Activated B cell treated with CpG ODN at 0.5 μM for 24 hours (primary cell): ENCODE data around the gene REEP6. TPM values are rescaled to one million over a fixed set of nuclear protein-coding genes. Genes with fewer than 3 reads are reported as not detected.
"Not testable (repeated sequence)": the region's sequence is repeated elsewhere in the genome, so short reads cannot be mapped to it uniquely, and the experiment has no call there.

Experiments
- ATAC-seq: fragments of 200-7000 bp; cut with Tn5 transposase; one replicate; pipeline ENCODE4 v1.10.0; 2021; ENCODE audit warnings: low read depth, mild to moderate bottlenecking, moderate library complexity
- CTCF ChIA-PET: fragments of 350-600 bp; sonication (Branson Sonifier 250); formaldehyde crosslinking; loops from one replicate; lab custom pipeline; 2021; ENCODE audit warnings: antibody characterized with exemption; lab: Charles Lee
- POLR2A ChIA-PET: fragments of 350-600 bp; sonication (Branson Sonifier 250); formaldehyde crosslinking; loops from one replicate; lab custom pipeline; 2021; ENCODE audit warnings: antibody characterized with exemption; lab: Charles Lee
- DNase-seq: peaks from one replicate; pipeline ENCODE4 v3.0.0; 2022
- H3K27ac Mint-ChIP-seq: one replicate; pipeline ENCODE4 v1.8.0; 2020; ENCODE audit warnings: mixed read lengths
- H3K27me3 Mint-ChIP-seq: one replicate; pipeline ENCODE4 v1.8.0; 2021; ENCODE audit warnings: mixed read lengths
- H3K36me3 Mint-ChIP-seq: one replicate; pipeline ENCODE4 v1.8.0; 2021; ENCODE audit warnings: low read depth, mixed read lengths
- H3K4me1 Mint-ChIP-seq: one replicate; pipeline ENCODE4 v1.8.0; 2021; ENCODE audit warnings: mixed read lengths
- H3K4me3 Mint-ChIP-seq: one replicate; pipeline ENCODE4 v1.8.0; 2020; ENCODE audit warnings: mild to moderate bottlenecking, mixed read lengths
- H3K9me3 Mint-ChIP-seq: one replicate; pipeline ENCODE4 v1.8.0; 2020; ENCODE audit warnings: mixed read lengths
- intact Hi-C: fragments of 100-400 bp; cut with micrococcal nuclease; formaldehyde crosslinking; loops from one replicate; pipeline ENCODE4 v1.15.1; 2024
- total RNA-seq: library from RNA; stranded (reverse); gene quantifications from 2 replicates; pipeline ENCODE4 v1.2.3, GENCODE V29; 2022
- TF ChIP-seq, protein P1 (sequence below): fragments of 200-600 bp; IDR thresholded peaks from one replicate; pipeline ENCODE4 v1.8.0; 2022; ENCODE audit warnings: antibody characterized with exemption, mild to moderate bottlenecking

Gene REEP6
- total RNA-seq, 1 donor from 2014 or later: 1.1 TPM

DNA sequence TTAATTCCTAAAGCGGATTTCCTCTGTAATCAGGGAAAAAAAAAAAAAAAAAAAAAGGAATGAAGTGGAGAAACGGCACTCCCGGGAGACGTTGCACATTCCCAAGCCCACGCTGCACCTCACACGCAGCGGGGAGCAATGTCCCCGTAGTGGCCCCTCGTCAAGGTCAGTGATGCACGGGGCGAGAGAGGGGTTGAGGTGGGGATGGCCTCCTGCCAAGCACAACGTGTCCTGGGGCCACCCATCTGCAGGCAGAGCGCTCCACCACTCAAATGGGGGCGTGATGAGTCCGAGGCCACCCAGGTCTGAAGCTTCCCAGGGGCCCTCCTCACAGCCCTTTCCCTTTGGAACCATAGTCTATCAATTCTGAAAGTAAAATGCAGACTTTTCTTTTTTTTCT lies 48.0 kb downstream of the REEP6 start:
- H3K9me3 Mint-ChIP-seq: no peaks in the 10 kb centered on the region
- ChIA-PET POLR2A (interaction anchor here (0.7 kb wide), 1 partner anchor 1572 kb away, joined by 3 read pairs; no protein-coding TSS in a partner anchor), CTCF (no interaction called here)
- DNase-seq: no peak
- TF ChIP-seq, protein P1, sequence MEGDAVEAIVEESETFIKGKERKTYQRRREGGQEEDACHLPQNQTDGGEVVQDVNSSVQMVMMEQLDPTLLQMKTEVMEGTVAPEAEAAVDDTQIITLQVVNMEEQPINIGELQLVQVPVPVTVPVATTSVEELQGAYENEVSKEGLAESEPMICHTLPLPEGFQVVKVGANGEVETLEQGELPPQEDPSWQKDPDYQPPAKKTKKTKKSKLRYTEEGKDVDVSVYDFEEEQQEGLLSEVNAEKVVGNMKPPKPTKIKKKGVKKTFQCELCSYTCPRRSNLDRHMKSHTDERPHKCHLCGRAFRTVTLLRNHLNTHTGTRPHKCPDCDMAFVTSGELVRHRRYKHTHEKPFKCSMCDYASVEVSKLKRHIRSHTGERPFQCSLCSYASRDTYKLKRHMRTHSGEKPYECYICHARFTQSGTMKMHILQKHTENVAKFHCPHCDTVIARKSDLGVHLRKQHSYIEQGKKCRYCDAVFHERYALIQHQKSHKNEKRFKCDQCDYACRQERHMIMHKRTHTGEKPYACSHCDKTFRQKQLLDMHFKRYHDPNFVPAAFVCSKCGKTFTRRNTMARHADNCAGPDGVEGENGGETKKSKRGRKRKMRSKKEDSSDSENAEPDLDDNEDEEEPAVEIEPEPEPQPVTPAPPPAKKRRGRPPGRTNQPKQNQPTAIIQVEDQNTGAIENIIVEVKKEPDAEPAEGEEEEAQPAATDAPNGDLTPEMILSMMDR: no peak
- no peak overlapping the region for H3K27ac Mint-ChIP-seq
- no peaks in the 10 kb centered on the region for H3K4me1 Mint-ChIP-seq
- H3K4me3 Mint-ChIP-seq: no peak overlapping the region
- no peak for ATAC-seq
- no peaks in the 10 kb centered on the region for H3K36me3 Mint-ChIP-seq
- intact Hi-C loops: no loop called here
- H3K27me3 Mint-ChIP-seq: peaks cover 18% of the 10 kb centered on the region

DNA sequence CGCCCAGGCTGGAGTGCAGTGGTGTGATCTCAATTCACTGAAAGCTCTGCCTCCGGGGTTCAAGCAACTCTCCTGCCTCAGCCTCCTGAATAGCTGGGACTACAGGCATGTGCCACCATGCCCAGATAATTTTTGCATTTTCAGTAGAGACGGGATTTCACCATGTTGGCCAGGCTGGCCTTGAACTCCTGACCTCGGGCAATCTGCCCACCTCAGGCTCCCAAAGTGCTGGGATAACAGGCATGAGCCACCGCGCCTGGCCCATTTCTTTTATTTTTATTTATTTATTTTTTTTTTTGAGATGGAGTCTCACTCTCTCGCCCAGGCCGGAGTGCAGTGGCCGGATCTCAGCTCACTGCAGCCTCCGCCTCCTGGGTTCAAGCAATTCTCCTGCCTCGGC lies 48.8 kb downstream of the REEP6 start:
- ATAC-seq, CTCF ChIA-PET, H3K4me1 Mint-ChIP-seq, H3K27ac Mint-ChIP-seq, intact Hi-C loops, DNase-seq, H3K36me3 Mint-ChIP-seq, H3K4me3 Mint-ChIP-seq, H3K9me3 Mint-ChIP-seq: not testable (repeated sequence)
- POLR2A ChIA-PET: interaction anchor here (0.7 kb wide), 2 partner anchors 360 to 1571 kb away, joined by 3 to 12 read pairs; no protein-coding TSS in a partner anchor
- peaks cover 18% of the 10 kb centered on the region for H3K27me3 Mint-ChIP-seq

DNA sequence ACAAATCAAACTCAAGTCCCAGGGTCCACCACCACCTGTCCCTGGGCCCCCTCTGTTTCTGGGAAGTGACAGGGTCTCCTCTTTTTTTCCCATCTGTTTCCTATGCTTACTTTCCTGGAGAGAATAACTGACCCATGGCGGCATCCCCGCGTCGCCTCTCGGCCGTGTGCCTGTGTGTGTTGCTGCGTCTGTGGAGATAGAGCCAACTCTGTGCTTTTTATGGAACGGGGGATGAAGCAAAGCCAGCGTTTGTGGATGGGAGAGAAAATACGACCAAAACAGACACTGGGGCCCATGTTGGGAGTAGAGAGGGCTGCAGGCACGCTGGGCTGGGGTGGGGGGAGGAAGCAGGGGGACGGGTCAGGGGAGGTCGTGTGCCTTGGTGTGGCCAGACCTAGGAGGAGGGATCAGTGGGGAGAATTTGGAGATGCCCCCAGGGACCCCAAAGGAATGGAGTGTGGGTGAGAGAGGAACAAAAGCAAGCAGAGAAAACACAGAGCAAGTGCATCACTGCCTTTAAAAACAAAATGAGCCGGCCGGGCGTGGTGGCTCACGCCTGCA lies 49.5 kb downstream of the REEP6 start:
- TF ChIP-seq, protein P1: no peak
- no peaks in the 10 kb centered on the region for H3K4me1 Mint-ChIP-seq
- peaks cover 18% of the 10 kb centered on the region for H3K27me3 Mint-ChIP-seq
- intact Hi-C loops: no loop called here
- H3K4me3 Mint-ChIP-seq: no peak overlapping the region
- ChIA-PET CTCF (no interaction called here), POLR2A (no interaction called here)
- ATAC-seq (no peak), DNase-seq (no peak)
- no peaks in the 10 kb centered on the region for H3K9me3 Mint-ChIP-seq
- H3K27ac Mint-ChIP-seq: no peak overlapping the region
- no peaks in the 10 kb centered on the region for H3K36me3 Mint-ChIP-seq

Other genes starting within 250 kb of the REEP6 start
- gene ATP5F1D, start 249.4 kb upstream of the REEP6 start, total RNA-seq: 172 and 185 TPM in 2 replicates
- 64.5 and 68.4 TPM in 2 replicates for gene MIDN, start 242.6 kb upstream of the REEP6 start, total RNA-seq
- gene CIRBP, start 221.8 kb upstream of the REEP6 start, total RNA-seq: 399 and 400 TPM in 2 replicates
- 47.9 and 52.0 TPM in 2 replicates for gene FAM174C, start 215.7 kb upstream of the REEP6 start, total RNA-seq
- not detected in 2 replicates for gene EFNA2, start 205.3 kb upstream of the REEP6 start, total RNA-seq
- 82.1 and 84.3 TPM in 2 replicates for gene NDUFS7, start 107.3 kb upstream of the REEP6 start, total RNA-seq
- 6.9 and 8.8 TPM in 2 replicates for gene GAMT, start 89.6 kb upstream of the REEP6 start, total RNA-seq
- gene DAZAP1, start 83.6 kb upstream of the REEP6 start, total RNA-seq: 177 and 195 TPM in 2 replicates
- 1,788 and 2,029 TPM in 2 replicates for gene RPS15, start 52.8 kb upstream of the REEP6 start, total RNA-seq
- 0.42 and 0.59 TPM in 2 replicates for gene APC2, start 41.1 kb upstream of the REEP6 start, total RNA-seq
- gene C19orf25, start 12.0 kb upstream of the REEP6 start, total RNA-seq: 42.8 and 55.7 TPM in 2 replicates
- 1.2 and 1.3 TPM in 2 replicates for gene PCSK4, start 831 bp upstream of the REEP6 start, total RNA-seq
- not detected in 2 replicates for gene ADAMTSL5, start 21.8 kb downstream of the REEP6 start, total RNA-seq
- gene PLK5, start 32.9 kb downstream of the REEP6 start, total RNA-seq: not detected in 2 replicates
- gene MEX3D, start 77.1 kb downstream of the REEP6 start, total RNA-seq: 2.1 and 2.5 TPM in 2 replicates
- gene MBD3, start 101.7 kb downstream of the REEP6 start, total RNA-seq: 91.9 and 96.9 TPM in 2 replicates
- gene UQCR11, start 114.3 kb downstream of the REEP6 start, total RNA-seq: 117 and 141 TPM in 2 replicates
- gene TCF3, start 161.4 kb downstream of the REEP6 start, total RNA-seq: 139 and 143 TPM in 2 replicates